ENCODE data around the gene MVD.

GRCh38 chr16:88662843-88663606 is at the start of gene MVD:
- peak in 1 of 4 experiments; percentile 11 for TF ChIP-seq CTCF (IDR thresholded peaks at IDR 0.05)
- peak; percentile 80 to 83 for TF ChIP-seq POLR2A (IDR thresholded peaks at IDR 0.05)
